NCI-H146 (cell line): ENCODE results near the gene GOT2.
"Not testable (repeated sequence)": the region's sequence is repeated elsewhere in the genome, so short reads cannot be mapped to it uniquely, and the experiment has no call there.

Experiments used
- DNase-seq: peaks from one replicate; lab custom pipeline; 2025; lab: John Stamatoyannopoulos, UW

GOT2 gene

DNA sequence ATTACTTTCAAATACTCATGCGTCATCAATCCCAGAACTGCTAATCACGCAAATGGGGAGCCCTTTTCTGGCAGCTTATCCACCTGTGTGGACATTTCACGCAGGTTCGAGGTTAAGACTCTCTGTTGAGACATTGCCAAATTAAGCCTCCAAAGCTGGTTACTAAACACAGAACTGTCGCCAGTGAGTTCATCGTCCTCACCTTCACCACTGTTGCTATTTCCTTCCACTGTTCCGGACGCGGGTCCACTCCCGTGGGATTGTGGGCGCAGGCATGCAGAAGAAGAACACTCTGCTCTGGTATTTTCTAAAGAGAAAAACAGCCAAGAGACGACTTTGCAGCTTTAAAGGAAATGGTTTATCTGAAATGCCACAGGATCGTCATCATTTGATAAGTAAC is 16.1 kb downstream of the GOT2 start:
- no peak for DNase-seq

DNA sequence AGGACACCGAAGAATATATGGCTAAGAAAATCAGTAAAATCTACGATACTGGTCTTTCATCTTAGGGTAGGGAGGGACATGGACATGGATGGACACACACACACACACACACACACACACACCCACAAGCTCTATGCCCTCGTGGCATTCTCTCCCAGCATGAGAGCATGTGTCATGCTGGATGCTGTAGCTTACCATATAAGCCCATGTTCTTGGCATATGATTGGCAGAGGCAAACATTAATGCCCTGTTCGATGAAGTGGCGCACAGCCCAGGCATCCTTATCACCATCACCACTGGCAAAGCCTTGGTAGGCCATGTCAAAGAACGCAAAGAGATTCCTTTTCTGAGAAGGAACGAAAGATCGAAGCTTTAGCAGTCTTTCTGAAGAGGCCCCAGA is 17.6 kb downstream of the GOT2 start:
- no peak for DNase-seq

DNA sequence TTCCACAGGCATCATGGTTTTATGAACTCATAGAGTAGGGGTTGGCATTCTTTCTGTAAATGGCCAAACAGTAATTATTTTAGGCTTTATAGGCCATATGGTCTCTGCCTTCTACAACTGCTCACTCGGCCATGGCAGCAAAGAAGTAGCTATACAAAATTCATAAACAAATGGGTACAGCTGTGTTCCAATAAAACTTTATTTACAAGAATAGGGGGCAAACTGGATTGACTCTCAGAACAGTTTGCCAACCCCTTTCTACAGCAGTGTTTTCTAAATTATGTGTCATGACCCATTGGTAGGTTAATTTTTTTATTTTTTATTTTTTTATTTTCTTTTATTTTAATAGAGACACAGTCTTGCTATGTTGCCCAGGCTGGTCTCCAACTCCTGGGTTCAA is 20.4 kb downstream of the GOT2 start:
- no peak for DNase-seq

DNA sequence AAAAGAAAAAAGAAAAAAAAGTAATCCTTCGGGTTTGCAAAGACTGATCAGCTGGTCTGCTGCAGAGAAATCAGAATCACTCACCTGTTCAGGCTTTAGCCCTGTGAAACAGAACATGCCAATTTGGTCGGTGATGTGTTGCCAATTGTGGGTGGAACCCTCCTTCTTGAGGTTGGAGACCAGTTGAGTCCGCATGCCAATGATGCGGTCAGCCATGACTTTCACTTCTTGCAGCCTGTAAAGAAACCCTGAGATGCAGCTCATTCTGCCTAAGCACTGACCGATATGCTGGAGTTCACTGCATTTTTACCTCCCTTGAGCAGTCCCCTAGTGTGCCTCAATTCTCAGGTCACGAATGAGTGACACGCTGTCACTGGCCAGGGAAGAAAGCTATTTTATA is 24.8 kb downstream of the GOT2 start:
- no peak for DNase-seq

DNA sequence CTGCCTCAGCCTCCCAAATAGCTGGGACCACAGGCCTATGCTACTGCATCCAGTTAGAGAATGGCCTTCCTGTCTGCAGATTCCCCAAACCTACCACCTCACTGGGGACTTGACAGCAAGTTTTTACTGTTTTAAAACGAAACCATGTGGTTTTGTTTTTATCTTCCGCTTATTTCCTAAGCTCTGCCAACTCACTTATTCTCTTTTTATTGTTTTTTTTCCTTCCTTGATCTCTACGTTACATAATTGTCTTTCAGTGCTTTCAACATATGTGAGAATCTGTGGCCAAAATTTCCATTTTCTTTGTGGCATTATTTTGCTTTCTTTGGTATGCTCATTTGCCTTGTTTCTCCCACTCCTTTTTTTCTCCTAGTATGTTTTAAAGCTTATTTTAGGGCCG is 35.0 kb downstream of the GOT2 start:
- DNase-seq, result no peak

DNA sequence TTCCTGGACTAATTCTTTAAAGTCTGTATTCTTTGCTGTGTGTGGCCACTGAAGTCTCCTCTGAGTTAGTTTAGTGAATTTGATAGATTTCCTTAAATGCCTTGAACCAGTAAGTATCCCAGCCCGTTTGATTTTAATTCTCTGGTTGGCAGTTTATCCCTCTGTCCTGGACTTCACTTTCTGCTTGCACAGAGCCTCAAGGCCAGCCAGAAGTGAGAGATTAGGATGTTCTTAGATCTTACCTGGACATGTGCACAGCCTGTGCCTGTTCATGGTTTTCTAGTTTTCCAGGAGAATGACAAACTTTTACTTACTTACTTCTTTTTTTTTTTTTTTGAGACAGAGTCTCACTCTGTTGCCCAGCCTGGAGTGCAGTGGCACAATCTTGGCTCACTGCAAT is 38.7 kb downstream of the GOT2 start:
- no peak for DNase-seq

DNA sequence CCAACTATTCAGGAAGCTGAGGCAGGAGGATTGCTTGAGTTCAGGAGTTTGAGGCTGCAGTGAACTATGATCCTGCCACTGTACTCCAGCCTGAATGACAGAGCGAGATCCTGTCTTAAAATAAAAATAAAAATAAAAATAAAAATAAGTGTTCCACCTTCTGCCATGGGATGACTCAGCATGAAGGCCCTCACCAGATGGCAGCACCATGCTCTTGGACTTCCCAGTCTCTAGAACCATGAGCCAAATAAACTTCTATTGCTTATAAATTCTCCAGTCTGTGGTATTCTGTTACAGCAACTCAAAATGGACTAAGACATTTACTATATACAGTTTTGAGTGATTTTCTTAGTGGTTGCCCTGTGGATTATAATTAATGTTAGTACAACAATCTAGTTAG is 41.7 kb downstream of the GOT2 start:
- no peak for DNase-seq

DNA sequence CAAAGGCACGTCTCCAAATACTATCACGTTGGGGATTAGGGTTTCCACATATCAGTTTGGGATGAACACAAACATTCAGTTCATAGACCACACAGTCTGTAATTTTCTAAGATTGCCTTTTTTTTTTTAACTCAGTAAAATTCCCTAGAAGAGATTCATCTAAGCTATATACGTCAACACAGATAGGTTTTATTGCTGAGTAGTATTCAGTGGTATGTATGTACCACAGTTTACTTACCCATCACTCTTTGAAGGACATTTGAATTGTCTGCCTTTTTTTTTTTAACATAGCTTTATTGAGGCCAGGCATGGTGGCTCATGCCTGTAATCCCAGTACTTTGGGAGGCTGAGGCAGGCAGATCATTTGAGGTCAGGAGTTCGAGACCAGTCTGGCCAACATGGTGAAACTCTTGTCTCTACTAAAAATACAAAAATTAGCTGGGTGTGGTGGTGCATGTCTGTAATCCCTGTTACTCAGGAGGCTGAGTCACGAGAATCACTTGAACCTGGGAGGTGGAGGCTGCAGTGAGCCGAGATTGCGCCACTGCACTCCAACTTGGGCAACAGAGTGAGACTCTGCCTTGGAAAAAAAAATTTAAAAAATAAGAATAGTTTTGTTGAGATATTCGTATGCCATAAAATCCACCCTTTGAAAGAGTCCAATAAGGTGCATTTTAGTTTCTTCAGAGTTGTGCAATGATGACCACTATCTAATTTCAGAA is 47.0 kb downstream of the GOT2 start:
- DNase-seq, result not testable (repeated sequence)

DNA sequence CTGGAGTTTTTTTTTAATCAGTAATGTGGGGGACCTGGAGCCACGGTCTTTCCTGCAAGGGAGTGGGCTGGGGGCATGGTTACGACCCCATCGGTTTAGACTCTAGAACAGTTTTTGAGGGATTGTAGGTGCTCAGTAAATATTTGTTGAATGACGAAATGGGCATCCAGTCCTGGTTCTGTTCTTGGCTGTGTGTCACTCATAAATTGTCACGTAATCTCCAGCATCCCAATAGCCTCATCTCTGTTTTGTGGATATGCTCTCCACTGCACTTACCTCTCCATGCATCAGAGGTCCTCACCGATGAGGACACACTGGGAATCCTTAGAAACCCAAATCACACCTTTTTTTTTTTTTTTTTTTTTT is 49.0 kb downstream of the GOT2 start:
- DNase-seq, result no peak

DNA sequence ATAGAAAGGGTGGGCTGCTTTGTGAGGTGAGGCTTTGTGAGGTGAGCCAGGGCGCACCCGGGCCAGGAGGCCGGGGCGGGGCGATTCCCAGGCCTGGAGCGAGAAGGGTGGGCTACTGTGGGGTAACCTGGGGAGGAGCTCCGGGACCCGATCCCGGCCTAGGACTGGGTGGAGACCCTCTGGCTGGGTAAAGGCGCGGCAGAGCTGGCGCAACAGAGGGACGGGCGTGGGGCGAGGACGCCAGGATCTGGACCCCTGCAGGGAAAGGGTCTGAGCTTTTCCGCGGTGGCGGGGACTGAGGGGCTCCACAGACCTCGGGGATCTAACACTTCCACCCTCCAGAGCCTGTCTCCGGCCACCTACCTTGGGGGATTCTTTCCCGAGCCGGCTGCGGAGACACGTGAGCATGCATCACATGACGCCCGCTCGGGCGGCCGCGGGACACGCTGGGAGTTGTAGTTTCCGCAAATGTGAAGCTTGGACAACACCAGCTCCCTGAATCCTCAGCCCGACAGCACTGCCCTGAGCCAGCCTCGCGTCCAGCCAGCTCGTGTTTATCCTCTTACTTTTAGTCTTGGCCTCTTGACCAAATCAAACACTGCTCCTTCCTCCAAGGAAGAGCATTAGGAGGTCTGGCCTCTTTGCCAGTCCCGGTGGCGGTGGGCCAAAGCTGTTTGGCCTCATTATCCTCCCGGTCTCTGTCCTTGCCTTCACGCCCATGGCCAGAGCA is 49.6 kb downstream of the GOT2 start, which contains the start of gene SLC38A7:
Gene SLC38A7, minus strand, starts transcription at position 417 of the 730 bp plus-strand sequence. CDS start 4,644 bp downstream, outside the sequence.
- DNase-seq, result peak; percentile 69

DNA sequence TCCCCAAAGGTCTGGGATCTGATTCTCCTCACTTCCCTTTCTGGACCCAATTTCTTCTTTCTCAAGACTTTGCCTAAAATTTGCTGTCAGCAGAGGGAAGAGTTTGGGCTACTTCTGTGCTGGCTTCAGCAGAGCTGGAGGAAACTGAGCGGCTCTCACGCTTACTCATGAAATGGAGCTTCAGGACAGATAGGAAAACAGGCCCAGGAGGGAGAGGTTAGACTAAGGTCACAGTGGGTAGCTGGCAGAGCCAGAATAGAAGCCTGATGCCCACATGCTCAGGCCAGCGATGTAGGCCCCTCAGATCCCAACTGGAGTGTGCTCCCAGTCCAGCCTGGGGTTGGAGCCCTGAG is 50.1 kb downstream of the GOT2 start:
- DNase-seq, result no peak

DNA sequence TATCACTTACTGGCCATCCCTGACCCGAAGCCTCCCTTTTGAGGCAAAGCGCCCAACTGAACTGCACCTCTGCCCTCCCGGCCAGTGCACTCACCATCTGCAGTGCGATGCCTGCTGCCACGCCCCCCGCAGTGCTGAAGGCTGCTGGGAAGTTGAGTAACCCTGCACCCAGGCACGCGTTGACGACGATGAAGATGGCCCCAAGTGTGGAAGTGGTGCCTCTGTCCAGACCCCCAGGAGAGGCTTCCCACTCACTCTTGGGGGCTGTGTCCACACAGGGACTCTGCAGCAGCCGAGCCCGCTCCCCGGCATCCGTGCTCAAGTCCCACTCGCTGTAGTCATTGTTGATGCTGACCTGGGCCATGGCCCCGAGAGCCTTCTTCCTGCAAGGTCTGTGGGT is 54.4 kb downstream of the GOT2 start:
- no peak for DNase-seq

DNA sequence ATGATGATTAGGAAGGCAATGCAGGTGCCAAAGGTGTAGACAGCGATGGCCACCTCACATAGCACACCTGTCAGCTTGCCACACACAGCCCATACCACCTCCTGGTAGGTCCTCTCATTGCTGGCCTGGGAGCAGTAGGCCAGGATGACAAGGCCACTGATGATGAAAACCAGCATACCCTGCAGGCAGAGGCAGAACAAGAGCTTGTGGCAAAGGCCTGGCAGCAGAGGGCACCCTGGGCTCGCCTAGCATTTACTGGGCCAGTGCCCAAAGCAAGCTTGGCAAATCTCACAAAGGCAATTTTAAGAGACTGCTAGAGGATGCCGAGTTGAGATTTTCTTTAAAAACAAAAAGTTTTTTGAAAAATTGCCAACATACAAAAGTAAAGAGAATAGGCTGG is 55.4 kb downstream of the GOT2 start:
- no peak for DNase-seq

DNA sequence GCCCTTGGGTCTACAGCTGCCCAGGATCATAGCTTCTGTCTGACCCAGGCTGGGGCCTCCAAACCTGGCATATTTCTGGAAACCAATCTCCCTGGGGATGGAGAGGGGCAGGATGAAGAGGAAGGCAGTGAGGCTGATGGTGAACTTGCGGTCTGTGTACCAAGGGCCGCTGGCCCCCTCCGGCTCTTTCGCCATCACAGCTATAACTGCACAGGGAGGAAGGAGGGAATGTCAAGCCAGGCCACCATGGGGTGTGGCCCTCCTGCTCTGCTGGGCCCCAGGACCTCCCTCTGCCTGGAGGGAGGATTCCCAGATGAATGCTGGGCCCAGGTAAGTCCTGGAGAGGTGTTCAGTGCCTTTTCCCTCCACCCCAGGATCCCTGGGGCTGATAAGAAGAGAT is 55.8 kb downstream of the GOT2 start:
- no peak for DNase-seq

DNA sequence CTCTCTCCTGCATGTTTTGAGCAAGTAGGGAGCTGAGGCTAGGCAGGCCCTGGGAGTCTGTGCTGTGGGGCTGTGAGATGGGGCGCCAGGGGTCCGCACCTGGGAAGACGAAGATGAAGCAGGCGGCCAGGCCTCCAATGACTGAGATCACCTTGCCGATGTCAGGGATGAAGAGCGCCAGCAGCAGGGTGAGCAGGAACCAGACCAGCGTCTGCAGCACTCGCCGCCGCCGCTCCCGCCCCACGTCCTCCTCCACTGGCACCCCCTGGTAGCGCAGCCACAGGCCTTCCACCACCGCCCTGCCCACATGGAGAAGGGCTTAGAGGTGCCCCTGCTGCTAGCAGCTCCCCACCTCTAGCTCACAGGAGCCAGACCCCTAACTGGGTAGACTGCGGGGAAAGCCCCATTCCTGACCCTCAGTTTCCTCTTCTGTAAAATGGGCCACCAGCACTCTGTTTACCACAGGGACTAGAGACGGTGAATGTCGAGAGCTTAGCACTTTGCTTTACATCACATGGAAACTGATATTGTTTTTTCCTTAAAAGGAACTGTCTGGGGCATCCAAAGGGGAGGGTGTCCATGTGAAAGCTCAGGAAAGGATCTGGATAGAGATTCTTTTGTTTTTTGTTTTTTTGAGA is 63.1 kb downstream of the GOT2 start:
- DNase-seq, result no peak

DNA sequence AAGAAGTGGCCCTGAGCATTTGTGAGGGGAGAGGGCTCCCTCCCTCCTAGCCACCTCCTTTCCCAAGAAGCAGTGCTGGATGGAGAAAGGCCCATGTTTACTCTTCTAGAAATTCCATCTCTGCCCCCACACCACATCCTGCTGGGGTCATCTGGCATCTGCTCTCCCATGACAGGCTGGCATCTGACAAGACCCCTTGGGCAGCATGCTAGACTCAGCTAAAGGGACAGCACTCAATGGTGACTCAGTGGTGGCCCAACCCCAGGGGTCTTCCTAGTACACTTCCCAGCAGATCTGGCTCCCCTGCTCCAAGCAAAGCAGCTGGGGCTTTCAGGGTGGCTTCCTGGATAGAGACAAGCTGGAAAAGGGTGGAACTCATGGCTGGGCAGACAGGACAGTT is 63.9 kb downstream of the GOT2 start:
- DNase-seq, result no peak

DNA sequence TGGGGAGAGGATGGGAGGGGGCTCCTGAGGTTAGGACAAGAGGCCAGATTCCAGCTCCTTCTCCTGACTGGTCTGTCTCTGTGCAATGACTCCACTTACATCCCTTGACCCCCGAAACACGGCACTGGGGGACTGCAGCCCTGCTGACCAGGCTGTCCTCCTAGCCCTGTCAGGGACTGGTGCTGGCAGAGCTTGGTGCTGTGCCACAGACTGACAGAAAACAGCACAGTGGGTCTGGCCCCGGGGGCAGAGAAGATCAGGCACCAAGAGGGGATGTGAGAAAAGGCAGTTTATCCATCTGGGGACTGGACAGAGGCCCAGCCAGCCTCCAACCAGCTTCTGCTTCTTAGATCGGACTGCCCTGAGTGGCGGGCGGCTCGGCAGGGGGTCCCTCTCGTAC is 68.9 kb downstream of the GOT2 start:
- no peak for DNase-seq

DNA sequence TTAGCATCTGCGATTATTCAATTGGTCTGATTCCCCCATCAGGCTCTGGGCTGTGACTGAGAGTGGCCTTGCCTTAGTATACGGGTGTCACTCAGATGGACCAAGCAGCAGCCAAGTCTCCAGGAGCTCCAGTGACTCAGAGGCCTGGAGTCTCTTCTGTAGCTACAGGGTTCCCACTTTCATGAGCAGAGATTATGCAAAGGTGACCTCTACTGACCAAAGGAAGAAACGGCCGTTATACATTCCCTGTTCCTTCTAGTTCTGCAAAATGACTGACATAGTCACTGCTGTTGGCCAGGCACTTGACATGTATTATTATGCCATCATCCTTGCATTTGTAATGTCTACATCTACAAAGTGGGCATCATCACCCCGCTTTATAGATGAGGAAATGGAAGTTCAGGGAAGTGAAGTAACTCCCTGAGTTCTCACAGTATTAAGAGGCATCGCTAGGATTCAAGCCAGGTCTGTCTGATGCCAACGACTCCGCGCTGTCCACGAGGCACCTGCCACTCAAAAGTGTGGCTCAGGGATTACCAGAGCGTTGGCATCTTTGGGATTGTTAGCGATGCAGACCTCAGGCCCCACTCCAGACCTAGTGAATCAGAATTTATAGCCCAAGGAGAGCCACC is 72.8 kb downstream of the GOT2 start:
- DNase-seq, result peak; percentile 55

DNA sequence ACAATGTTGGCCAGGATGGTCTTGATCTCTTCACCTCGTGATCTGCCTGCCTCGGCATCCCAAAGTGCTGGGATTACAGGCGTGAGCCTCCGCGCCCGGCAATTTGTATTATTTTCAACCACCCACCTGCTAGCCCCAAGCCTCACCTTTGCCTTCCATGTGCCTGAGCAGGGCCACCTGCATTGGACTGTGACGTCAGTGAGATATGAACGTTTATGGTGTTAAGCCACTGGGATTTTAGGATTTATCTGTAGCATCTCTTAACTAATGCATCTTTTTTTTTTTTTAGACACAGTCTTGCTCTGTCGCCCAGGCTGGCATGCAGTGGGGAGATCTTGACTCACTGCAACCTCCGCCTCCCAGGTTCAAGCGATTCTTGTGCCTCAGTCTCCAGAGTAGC is 74.2 kb downstream of the GOT2 start:
- DNase-seq, result not testable (repeated sequence)

DNA sequence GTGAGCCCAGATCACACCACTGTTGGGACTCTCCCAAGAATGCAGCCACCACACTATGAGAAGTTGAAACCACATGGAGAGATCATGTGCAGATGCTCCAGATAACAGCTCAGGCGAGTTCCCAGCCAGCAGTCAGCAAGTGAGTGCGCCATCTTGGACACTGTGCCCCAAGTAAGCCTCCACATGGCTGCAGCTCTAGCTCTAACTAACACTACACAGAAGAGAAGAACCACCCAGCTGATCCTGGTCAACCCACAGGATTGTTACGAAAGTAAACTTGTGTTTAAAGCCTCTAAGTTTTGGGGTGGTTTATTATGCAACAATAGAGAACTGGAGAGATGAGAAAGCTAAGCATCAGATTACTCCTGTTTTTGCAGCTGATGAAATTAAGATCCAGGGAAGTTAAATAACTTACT is 75.3 kb downstream of the GOT2 start:
- DNase-seq, result no peak
